Activated B cell treated with CpG ODN at 0.5 μM for 24 hours (primary cell): ENCODE measurements around the gene ABCB8. TPM values are rescaled to one million over a fixed set of nuclear protein-coding genes. Genes with fewer than 3 reads are reported as not detected.

Experiments used
- ATAC-seq: fragments of 200-7000 bp; cut with Tn5 transposase; one replicate; pipeline ENCODE4 v1.10.0; 2021; ENCODE audit warnings: low read depth, mild to moderate bottlenecking, moderate library complexity
- CTCF ChIA-PET: fragments of 350-600 bp; sonication (Branson Sonifier 250); formaldehyde crosslinking; loops from one replicate; lab custom pipeline; 2021; ENCODE audit warnings: antibody characterized with exemption; lab: Charles Lee
- POLR2A ChIA-PET: fragments of 350-600 bp; sonication (Branson Sonifier 250); formaldehyde crosslinking; loops from one replicate; lab custom pipeline; 2021; ENCODE audit warnings: antibody characterized with exemption; lab: Charles Lee
- DNase-seq: peaks from one replicate; pipeline ENCODE4 v3.0.0; 2022
- H3K27ac Mint-ChIP-seq: one replicate; pipeline ENCODE4 v1.8.0; 2020; ENCODE audit warnings: mixed read lengths
- H3K27me3 Mint-ChIP-seq: one replicate; pipeline ENCODE4 v1.8.0; 2021; ENCODE audit warnings: mixed read lengths
- H3K36me3 Mint-ChIP-seq: one replicate; pipeline ENCODE4 v1.8.0; 2021; ENCODE audit warnings: low read depth, mixed read lengths
- H3K4me1 Mint-ChIP-seq: one replicate; pipeline ENCODE4 v1.8.0; 2021; ENCODE audit warnings: mixed read lengths
- H3K4me3 Mint-ChIP-seq: one replicate; pipeline ENCODE4 v1.8.0; 2020; ENCODE audit warnings: mild to moderate bottlenecking, mixed read lengths
- H3K9me3 Mint-ChIP-seq: one replicate; pipeline ENCODE4 v1.8.0; 2020; ENCODE audit warnings: mixed read lengths
- intact Hi-C: fragments of 100-400 bp; cut with micrococcal nuclease; formaldehyde crosslinking; loops from one replicate; pipeline ENCODE4 v1.15.1; 2024
- total RNA-seq: library from RNA; stranded (reverse); gene quantifications from 2 replicates; pipeline ENCODE4 v1.2.3, GENCODE V29; 2022
- TF ChIP-seq, protein P1 (sequence below): fragments of 200-600 bp; IDR thresholded peaks from one replicate; pipeline ENCODE4 v1.8.0; 2022; ENCODE audit warnings: antibody characterized with exemption, mild to moderate bottlenecking

The ABCB8 gene
- total RNA-seq, 1 donor from 2014 or later = 46.5 TPM

DNA sequence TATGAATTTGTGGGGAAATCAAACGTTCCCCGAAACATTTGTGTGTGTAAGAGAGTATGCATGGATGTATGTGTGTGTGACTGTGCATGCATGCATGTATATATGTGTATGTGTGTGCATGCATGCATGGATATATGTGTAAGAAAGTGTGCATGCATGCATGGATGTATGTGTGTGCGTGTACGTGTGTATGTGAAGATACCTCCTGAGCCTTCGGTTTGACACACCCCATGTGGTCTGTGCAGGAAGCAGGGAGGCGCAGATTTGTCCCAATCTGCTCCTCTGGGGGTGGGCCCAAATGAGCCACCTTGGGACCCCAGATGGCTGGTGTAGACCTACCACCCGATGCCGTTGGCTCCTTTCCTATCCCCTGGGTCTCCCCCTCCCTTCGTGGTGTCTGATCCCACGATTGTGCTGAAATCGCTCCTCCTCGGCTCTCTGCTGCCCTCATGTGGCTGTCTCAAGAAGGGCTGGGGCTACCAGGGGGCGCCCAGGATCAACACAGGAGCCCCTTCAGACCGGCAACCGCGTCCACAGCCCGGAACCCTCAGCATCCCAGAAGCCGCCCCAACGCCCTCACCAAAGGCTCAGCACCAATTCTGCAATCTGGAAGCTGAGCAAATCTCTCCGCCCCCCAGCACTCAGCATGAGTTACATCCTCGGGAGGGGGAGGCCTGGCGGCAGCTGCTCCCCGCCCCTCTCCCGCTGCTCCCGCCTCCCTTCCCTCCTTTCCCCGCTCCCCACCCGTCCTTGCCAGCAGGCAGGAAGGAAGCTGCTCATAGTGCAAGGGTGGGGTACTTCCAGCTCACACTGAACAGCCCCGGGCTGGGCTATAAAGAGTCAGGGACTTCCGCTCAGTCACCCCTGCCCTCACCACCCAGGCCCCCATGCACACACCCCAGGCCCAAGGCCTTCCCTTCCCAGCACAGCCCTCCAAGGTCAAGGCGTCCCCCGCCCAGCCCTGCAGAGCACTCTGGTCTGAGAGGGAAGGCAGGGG, 39.7 kb upstream of the ABCB8 start:
- Mint-ChIP-seq H3K36me3 (no peaks in the 10 kb centered on the region), H3K27ac (no peak overlapping the region), H3K27me3 (peaks cover 48% of the 10 kb centered on the region), H3K4me3 (no peak overlapping the region), H3K4me1 (peaks cover 15% of the 10 kb centered on the region), H3K9me3 (peaks cover 12% of the 10 kb centered on the region)
- peak; percentile 49 for ATAC-seq
- TF ChIP-seq, protein P1, sequence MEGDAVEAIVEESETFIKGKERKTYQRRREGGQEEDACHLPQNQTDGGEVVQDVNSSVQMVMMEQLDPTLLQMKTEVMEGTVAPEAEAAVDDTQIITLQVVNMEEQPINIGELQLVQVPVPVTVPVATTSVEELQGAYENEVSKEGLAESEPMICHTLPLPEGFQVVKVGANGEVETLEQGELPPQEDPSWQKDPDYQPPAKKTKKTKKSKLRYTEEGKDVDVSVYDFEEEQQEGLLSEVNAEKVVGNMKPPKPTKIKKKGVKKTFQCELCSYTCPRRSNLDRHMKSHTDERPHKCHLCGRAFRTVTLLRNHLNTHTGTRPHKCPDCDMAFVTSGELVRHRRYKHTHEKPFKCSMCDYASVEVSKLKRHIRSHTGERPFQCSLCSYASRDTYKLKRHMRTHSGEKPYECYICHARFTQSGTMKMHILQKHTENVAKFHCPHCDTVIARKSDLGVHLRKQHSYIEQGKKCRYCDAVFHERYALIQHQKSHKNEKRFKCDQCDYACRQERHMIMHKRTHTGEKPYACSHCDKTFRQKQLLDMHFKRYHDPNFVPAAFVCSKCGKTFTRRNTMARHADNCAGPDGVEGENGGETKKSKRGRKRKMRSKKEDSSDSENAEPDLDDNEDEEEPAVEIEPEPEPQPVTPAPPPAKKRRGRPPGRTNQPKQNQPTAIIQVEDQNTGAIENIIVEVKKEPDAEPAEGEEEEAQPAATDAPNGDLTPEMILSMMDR = no peak
- POLR2A ChIA-PET = no interaction called here
- CTCF ChIA-PET = interaction anchor here (1.0 to 1.3 kb wide), 3 partner anchors 9 to 90 kb away, joined by 3 to 4 read pairs (median 4); no protein-coding TSS in a partner anchor
- intact Hi-C loops = loop anchor here (1.0 to 10.0 kb wide), 3 partner anchors 90 to 704 kb away; no protein-coding TSS in a partner anchor
- DNase-seq = no peak

DNA sequence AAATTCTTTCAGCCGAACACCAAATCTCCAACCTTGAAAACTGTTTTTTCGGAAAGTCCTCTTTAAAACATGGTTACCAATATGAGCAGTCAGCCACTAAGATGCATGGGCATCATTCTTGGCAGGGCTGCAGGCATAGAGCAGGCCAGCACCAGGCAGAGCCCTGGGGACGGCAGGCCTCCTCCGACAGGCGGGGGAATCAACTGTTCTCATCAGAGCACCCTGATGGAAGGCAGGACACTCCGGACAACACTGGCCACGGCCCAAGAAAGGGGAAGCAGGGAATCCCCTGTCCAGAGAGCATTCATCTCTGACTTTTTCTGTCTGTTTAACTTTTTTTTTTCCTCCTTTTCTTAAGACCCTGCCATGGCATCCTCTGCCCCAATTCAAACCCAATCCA, 38.8 kb upstream of the ABCB8 start:
- Mint-ChIP-seq H3K36me3 (no peaks in the 10 kb centered on the region), H3K27me3 (peaks cover 44% of the 10 kb centered on the region), H3K27ac (no peak overlapping the region), H3K4me3 (no peak overlapping the region), H3K9me3 (peaks cover 12% of the 10 kb centered on the region), H3K4me1 (peaks cover 16% of the 10 kb centered on the region)
- POLR2A ChIA-PET = no interaction called here
- DNase-seq = no peak
- TF ChIP-seq, protein P1 = no peak
- intact Hi-C loops = loop anchor here (10.0 kb wide), 1 partner anchor 705 kb away; no protein-coding TSS in a partner anchor
- CTCF ChIA-PET = interaction anchor here (1.0 to 1.3 kb wide), 3 partner anchors 8 to 91 kb away, joined by 3 to 4 read pairs (median 4); no protein-coding TSS in a partner anchor
- no peak for ATAC-seq

DNA sequence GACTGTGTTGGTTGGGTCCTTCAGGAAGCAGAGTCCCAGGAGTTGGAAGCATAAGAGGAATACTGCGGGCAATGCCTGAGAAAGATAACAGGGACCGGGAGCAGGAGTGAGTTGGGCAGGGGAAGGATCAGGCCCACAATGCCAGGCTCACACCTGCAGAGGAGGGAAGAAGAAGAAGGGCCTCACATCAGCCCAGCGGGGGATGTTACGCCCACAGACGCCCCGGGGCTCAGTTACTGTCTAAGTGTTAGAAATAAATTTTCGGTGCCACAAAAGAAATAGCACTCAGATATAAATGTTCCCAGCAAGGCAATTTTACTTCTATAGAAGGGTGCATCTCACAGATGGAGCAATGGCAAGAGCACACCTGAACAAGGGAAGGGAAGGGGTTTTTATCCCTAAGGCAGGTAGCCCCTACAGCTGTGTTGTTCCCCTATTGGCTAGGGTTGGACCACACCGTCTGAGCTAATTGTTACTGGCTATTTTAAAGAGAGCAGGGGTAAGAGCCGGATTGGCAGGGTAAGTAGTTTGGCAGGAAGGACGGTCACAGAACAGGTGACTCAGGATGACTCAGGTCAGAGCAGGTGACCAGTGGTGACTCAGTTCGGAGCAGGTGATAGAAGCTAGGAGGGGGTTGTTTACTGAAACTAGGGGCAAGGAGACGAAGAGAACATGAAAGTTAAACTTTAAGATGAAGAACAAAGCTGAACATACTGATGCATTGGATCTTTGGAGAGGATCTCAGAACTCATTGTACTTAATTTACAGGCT, 37.6 kb upstream of the ABCB8 start, which contains the start of gene NOS3:
TSS of gene NOS3 (plus strand) at position 602 of the 771 bp plus-strand sequence. CDS start 2,787 bp downstream, outside the sequence.
- Mint-ChIP-seq H3K4me3 (no peak within 1 kb of the TSS), H3K4me1 (peaks cover 16% of the 10 kb centered on the region), H3K36me3 (no peaks in the 10 kb centered on the region), H3K27me3 (peaks cover 40% of the 10 kb centered on the region), H3K27ac (no peak within 1 kb of the TSS), H3K9me3 (peaks cover 12% of the 10 kb centered on the region)
- no peak for DNase-seq
- intact Hi-C loops = no loop called here
- ChIA-PET CTCF (interaction anchor here (0.6 kb wide), 1 partner anchor 211 kb away, joined by 4 read pairs; no protein-coding TSS in a partner anchor), POLR2A (no interaction called here)
- TF ChIP-seq, protein P1 = no peak
- ATAC-seq = no peak

DNA sequence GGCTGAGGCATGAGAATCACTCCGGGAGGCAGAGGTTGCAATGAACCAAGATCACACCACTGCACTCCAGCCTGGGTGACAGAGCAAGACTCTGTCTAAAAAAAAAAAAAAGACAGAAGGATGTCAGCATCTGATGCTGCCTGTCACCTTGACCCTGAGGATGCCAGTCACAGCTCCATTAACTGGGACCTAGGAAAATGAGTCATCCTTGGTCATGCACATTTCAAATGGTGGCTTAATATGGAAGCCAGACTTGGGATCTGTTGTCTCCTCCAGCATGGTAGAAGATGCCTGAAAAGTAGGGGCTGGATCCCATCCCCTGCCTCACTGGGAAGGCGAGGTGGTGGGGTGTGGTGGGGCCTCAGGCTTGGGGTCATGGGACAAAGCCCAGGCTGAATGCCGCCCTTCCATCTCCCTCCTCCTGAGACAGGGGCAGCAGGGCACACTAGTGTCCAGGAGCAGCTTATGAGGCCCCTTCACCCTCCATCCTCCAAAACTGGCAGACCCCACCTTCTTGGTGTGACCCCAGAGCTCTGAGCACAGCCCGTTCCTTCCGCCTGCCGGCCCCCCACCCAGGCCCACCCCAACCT, 36.1 kb upstream of the ABCB8 start:
- intact Hi-C loops = no loop called here

More for the DNA sequence above, 36.1 kb upstream of the ABCB8 start:
- Mint-ChIP-seq H3K27me3 (peaks cover 33% of the 10 kb centered on the region), H3K36me3 (no peaks in the 10 kb centered on the region), H3K27ac (no peak overlapping the region), H3K4me3 (no peak overlapping the region), H3K4me1 (peaks cover 12% of the 10 kb centered on the region), H3K9me3 (peaks cover 12% of the 10 kb centered on the region)
- DNase-seq (no peak), ATAC-seq (no peak)
- POLR2A ChIA-PET = no interaction called here
- CTCF ChIA-PET = no interaction called here
- TF ChIP-seq, protein P1 = no peak
